ENCODE results near the gene C12orf75. TPM values are rescaled to one million over a fixed set of nuclear protein-coding genes. Genes with fewer than 3 reads are reported as not detected.

The C12orf75 gene
- total and polyA plus RNA-seq, 2 donors (not counting 1 experiment from before 2014, with no cell fraction given): 133 to 298 TPM

DNA sequence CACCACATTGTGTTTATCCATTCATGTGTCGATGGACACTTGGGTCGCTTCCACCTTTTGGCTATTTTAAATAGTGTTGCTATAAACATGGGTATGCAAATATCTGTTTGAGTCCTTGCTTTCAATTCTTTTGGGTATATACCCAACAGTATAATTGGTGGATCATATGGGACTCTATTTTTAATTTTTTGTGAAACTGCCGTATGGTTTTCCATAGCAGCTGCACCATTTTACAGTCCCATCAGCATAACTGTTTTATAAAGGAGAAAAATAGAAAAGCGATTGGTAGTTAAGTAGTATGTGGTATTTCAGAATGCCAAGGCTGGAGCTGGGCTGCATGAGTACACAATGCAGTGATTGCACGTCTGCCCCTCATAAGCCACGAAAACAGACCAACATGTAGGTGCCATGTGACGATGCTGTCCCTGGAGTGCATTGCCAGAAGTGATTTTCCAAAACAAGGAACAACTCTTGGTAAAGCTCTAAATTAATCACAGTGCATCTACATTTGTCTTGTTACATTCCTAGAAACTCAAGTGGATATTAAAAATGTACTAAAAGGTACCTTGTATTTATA is 83.5 kb downstream of the C12orf75 start:
- H3K79me2 ChIP-seq (ENCODE audit: control insufficient read depth, insufficient read depth, low read length): no peaks in the 10 kb centered on the region
- no peaks in the 10 kb centered on the region for H3K27me3 ChIP-seq (ENCODE audit: control insufficient read depth, insufficient read depth, low read length)
- H3K4me3 ChIP-seq (replicated peaks in 1 of 4; ENCODE audit: control extremely low read depth in 1 of 4, insufficient read depth in 1 of 4, low read depth in 3 of 4, low read length in 4 of 4): no peak overlapping the region
- no peaks in the 10 kb centered on the region for H4K20me1 ChIP-seq (ENCODE audit: control insufficient read depth, extremely low read depth, insufficient read depth, low read length)
- H3K4me2 ChIP-seq (ENCODE audit: extremely low read depth, insufficient read depth, low read length): no peak overlapping the region
- peaks cover 19% of the 10 kb centered on the region for H3K4me1 ChIP-seq (ENCODE audit: control insufficient read depth, extremely low read depth, insufficient read depth, low read length)
- no peak overlapping the region for H3K27ac ChIP-seq (ENCODE audit: insufficient read depth, low read length)
- H3K9ac ChIP-seq (ENCODE audit: insufficient read depth, low read length): no peak overlapping the region
- no peaks in the 10 kb centered on the region for H3K36me3 ChIP-seq (ENCODE audit: control insufficient read depth, insufficient read depth, low read length)
- TF ChIP-seq EZH2 (IDR thresholded peaks at IDR 0.05; ENCODE audit: low read length, missing control alignments): no peak
- TF ChIP-seq, protein P1, sequence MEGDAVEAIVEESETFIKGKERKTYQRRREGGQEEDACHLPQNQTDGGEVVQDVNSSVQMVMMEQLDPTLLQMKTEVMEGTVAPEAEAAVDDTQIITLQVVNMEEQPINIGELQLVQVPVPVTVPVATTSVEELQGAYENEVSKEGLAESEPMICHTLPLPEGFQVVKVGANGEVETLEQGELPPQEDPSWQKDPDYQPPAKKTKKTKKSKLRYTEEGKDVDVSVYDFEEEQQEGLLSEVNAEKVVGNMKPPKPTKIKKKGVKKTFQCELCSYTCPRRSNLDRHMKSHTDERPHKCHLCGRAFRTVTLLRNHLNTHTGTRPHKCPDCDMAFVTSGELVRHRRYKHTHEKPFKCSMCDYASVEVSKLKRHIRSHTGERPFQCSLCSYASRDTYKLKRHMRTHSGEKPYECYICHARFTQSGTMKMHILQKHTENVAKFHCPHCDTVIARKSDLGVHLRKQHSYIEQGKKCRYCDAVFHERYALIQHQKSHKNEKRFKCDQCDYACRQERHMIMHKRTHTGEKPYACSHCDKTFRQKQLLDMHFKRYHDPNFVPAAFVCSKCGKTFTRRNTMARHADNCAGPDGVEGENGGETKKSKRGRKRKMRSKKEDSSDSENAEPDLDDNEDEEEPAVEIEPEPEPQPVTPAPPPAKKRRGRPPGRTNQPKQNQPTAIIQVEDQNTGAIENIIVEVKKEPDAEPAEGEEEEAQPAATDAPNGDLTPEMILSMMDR (conservative IDR thresholded peaks at IDR 0.05 in 1 of 2, IDR thresholded peaks at IDR 0.05 in 1 of 2; ENCODE audit: low read depth in 1 of 2, low read length in 2 of 2): no peak
- H2AFZ ChIP-seq (ENCODE audit: low read length): no peak overlapping the region
- no peaks in the 10 kb centered on the region for H3K9me3 ChIP-seq (ENCODE audit: control insufficient read depth, insufficient read depth, low read depth, low read length)
- no peak for DNase-seq (ENCODE audit: low read depth in 2 of 2)

DNA sequence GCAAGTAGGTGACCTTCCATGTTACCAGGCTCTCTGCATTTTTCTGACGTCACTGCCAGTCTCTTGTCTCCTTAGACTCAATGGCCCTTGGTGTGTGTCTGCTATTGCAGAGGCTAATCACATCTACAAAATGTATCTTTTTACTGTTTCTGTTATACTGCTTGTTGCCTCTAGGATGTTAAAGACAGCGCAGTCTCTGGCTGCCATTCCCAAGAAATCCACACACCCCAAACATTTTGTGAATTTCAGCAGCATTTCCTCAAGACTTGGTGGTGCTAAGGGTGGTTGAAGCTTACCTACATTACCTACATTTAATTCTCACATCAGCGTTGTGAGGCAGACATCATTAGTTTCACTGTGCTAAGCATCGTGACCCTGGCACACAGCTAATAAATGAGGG is 87.2 kb downstream of the C12orf75 start:
- H3K4me2 ChIP-seq (ENCODE audit: extremely low read depth, insufficient read depth, low read length): peak overlapping the region; percentile 18
- H2AFZ ChIP-seq (ENCODE audit: low read length): no peak overlapping the region
- DNase-seq (ENCODE audit: low read depth in 2 of 2): no peak
- H3K9ac ChIP-seq (ENCODE audit: insufficient read depth, low read length): no peak overlapping the region
- peaks cover 11% of the 10 kb centered on the region for H3K4me1 ChIP-seq (ENCODE audit: control insufficient read depth, extremely low read depth, insufficient read depth, low read length)
- H3K36me3 ChIP-seq (ENCODE audit: control insufficient read depth, insufficient read depth, low read length): no peaks in the 10 kb centered on the region
- H3K9me3 ChIP-seq (ENCODE audit: control insufficient read depth, insufficient read depth, low read depth, low read length): no peaks in the 10 kb centered on the region
- no peak overlapping the region for H3K4me3 ChIP-seq (replicated peaks in 1 of 4; ENCODE audit: control extremely low read depth in 1 of 4, insufficient read depth in 1 of 4, low read depth in 3 of 4, low read length in 4 of 4)
- no peak for TF ChIP-seq EZH2 (IDR thresholded peaks at IDR 0.05; ENCODE audit: low read length, missing control alignments)
- TF ChIP-seq, protein P1 (conservative IDR thresholded peaks at IDR 0.05 in 1 of 2, IDR thresholded peaks at IDR 0.05 in 1 of 2; ENCODE audit: low read depth in 1 of 2, low read length in 2 of 2): peak in 1 of 2 donors; percentile 1
- no peaks in the 10 kb centered on the region for H4K20me1 ChIP-seq (ENCODE audit: control insufficient read depth, extremely low read depth, insufficient read depth, low read length)
- H3K27me3 ChIP-seq (ENCODE audit: control insufficient read depth, insufficient read depth, low read length): no peaks in the 10 kb centered on the region
- peak overlapping the region; percentile 31 for H3K27ac ChIP-seq (ENCODE audit: insufficient read depth, low read length)
- H3K79me2 ChIP-seq (ENCODE audit: control insufficient read depth, insufficient read depth, low read length): no peaks in the 10 kb centered on the region

DNA sequence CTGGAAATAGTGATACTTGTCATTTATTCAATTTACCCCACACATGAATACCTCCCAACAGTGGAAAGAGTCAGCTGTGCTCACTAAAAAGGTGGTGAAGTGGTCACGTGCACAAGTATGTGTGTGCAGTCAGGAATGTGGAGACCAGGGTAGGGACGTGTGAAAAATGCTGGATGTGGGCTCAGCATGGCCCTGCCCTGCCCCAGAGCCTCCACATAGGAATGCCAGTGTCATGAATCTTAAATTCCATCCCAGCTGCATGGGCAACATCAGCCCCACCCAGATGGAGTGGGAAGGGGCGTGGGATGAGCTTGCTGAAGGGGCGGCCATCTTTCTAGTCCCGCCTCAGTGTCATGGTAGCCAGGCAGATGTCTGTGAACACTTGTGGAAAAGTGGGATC is 87.7 kb downstream of the C12orf75 start:
- peak; percentile 57 to 96 for DNase-seq (ENCODE audit: low read depth in 2 of 2)

More for the DNA sequence above, 87.7 kb downstream of the C12orf75 start:
- Histone ChIP-seq H3K27ac (ENCODE audit: insufficient read depth, low read length) (peak overlapping the region; percentile 31), H3K9me3 (ENCODE audit: control insufficient read depth, insufficient read depth, low read depth, low read length) (no peaks in the 10 kb centered on the region), H3K9ac (ENCODE audit: insufficient read depth, low read length) (no peak overlapping the region), H3K4me3 (replicated peaks in 1 of 4; ENCODE audit: control extremely low read depth in 1 of 4, insufficient read depth in 1 of 4, low read depth in 3 of 4, low read length in 4 of 4) (no peak overlapping the region), H4K20me1 (ENCODE audit: control insufficient read depth, extremely low read depth, insufficient read depth, low read length) (no peaks in the 10 kb centered on the region), H3K27me3 (ENCODE audit: control insufficient read depth, insufficient read depth, low read length) (no peaks in the 10 kb centered on the region), H3K79me2 (ENCODE audit: control insufficient read depth, insufficient read depth, low read length) (no peaks in the 10 kb centered on the region), H3K4me1 (ENCODE audit: control insufficient read depth, extremely low read depth, insufficient read depth, low read length) (peaks cover 11% of the 10 kb centered on the region), H3K36me3 (ENCODE audit: control insufficient read depth, insufficient read depth, low read length) (no peaks in the 10 kb centered on the region), H2AFZ (ENCODE audit: low read length) (no peak overlapping the region), H3K4me2 (ENCODE audit: extremely low read depth, insufficient read depth, low read length) (peak overlapping the region; percentile 18)
- TF ChIP-seq, protein P1 (conservative IDR thresholded peaks at IDR 0.05 in 1 of 2, IDR thresholded peaks at IDR 0.05 in 1 of 2; ENCODE audit: low read depth in 1 of 2, low read length in 2 of 2): no peak
- TF ChIP-seq EZH2 (IDR thresholded peaks at IDR 0.05; ENCODE audit: low read length, missing control alignments): no peak
